ENCODE measurements around the gene GPR135. TPM values are rescaled to one million over a fixed set of nuclear protein-coding genes. Genes with fewer than 3 reads are reported as not detected.

GPR135 gene
- total RNA-seq, 1 donor from 2014 or later, result 5.7 TPM

DNA sequence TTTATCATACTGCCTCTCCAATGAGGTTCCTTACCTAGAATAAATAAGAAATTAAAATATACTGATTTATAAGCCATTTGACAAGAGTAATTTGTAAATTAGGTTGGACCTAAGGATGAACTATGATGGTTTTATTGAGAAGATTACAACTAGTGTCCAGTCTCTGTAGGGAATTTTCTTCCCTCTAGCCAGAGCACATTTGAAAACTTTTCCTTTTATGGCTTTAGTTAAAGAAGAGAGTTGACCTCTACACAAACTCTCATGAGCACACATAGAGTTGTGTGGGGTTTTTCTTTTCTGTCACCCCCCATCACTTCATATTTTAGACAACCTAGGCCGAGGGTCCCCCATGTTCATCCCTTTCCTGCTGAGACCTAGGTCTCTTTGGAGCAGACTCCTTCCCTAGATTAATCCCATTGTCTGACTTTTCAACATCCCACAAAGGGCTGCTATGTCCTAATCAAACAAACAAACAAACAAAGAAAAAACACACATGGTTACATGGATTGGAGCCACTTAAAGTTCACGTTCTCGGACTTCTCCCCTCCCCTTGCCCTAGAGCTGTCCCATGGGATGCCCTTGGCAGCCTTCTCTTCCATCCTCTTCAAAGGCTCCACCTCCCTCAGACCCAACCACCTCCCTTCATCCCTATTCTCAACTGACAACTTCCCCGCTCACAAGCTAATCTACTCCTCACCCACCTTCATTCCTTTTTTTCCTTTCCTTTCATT lies 40.7 kb downstream of the GPR135 start:
- no peak for DNase-seq (ENCODE audit: low read depth)

DNA sequence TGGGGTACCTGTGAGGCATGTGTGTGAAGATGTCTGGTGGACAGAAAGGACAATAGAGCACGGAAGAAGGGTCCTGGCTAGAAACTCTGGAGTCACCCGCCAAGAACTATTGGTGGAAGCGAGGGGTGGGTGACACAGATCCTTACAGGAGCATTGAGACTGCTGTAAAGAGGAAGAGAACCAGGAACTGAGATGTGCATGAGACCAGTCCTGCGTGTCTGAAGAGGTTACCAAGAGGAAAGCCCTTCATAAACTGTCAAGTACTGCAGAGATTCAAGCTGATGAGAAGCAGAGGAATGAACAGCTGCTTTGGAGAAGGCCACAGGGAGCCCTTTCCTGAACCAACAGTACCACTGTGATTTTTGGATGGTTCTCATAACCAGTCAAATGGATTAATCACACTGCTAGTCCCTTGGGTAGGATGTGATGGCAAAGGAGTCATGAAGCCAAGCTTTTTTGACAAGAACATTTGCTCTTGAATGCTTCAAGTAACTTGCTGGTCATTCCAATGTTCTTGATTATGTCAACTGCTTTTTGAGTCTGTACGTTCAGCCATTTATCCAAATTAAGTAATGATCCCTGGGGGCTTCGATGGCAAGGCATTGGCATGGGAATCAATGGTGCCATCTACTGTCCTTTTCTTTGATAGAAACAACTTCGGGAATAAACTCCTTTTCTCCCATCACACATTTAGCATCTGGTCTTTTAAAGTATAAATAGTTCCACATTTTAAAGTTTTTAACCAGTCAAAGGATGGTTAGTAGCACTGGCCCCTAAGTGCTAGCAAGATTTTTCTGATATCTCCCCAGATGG lies 42.9 kb downstream of the GPR135 start:
- DNase-seq (ENCODE audit: low read depth), result no peak

DNA sequence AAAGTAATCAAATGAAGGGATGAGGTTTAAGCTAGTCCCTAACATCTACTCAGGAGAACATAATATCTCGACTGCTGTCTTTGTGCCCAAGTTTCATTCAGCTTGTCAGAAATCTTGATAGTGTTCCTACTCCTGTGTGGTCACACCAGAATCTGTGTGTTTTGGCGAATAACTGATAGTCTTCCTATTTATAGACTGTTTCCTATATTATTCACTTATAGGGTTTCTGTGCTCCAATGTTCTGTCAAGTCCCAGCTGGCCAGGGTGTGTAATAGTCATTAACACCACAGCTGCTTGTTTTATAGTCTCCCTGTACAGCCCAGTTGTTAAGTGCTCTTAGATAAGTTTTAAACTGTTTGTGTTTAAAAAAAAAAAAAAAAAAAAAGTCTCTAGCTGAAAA lies 45.9 kb downstream of the GPR135 start:
- no peak for DNase-seq (ENCODE audit: low read depth)

DNA sequence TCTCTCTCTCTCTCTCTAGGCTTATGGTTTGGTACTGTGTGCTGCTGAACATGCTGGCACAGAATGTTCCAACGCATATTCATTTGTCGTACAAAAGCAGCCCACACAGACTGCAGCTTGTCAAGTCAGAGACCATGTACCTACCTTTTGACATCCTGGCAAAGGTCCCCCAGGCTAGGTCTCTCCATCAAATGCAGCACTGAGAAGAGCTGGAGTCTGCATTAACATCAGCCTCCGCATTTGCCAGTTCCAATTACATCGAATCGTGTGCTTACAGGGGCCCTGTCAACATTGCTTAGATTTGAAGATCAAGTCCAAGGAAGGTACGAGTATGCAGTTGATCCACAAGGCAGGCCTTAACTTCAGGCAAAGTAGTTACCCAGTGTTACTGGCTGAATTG lies 47.9 kb downstream of the GPR135 start:
- no peak for DNase-seq (ENCODE audit: low read depth)

DNA sequence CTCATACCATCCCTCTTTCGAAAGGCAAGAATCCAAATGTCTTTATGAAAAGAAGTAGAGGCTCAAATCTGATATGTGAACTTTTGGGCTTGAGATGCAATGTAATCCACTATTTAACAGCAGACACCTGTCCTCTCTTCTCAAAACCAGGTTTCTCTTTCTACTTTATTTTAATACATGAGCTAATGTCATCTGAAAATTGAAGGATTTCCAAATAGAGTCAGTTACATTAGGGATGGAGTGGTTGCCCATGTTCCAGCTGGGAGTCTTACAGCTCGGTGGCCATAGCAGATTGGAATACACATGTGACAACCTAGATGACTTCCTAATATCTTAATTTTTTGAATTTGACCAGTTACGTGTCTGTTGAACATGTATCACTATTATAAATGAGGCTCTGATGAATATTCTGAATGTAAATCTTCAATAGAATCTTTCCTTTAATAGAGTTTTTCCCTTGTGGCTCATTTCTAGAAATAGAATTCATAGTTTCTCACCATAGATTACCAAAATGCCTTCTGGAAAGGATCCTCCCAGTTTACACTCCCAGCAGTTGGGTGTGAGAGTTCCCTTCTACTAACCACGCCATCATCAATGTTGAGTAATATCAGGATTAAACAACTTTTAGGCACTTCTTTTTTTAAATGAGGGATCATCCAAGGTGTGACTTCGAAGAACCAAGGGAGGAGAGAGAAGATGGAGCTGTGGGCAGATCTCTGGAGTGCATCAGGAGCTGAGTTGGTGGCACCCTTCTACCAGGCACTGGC lies 49.2 kb downstream of the GPR135 start:
- DNase-seq (ENCODE audit: low read depth), result no peak

Other genes with a start within 250 kb of the GPR135 start
- gene L3HYPDH, start 19.0 kb upstream of the GPR135 start, total RNA-seq, result 35.6 and 57.3 TPM in 2 replicates
- gene JKAMP, start 19.1 kb upstream of the GPR135 start, total RNA-seq, result 136 and 162 TPM in 2 replicates
- gene CCDC175, start 111.4 kb upstream of the GPR135 start, total RNA-seq, result not detected in 2 replicates

Data from renal cortical epithelial cell (primary cell).